ENCODE results near the gene ATE1.
"Not testable (repeated sequence)": the region's sequence is repeated elsewhere in the genome, so short reads cannot be mapped to it uniquely, and the experiment has no call there.

Gene ATE1

DNA sequence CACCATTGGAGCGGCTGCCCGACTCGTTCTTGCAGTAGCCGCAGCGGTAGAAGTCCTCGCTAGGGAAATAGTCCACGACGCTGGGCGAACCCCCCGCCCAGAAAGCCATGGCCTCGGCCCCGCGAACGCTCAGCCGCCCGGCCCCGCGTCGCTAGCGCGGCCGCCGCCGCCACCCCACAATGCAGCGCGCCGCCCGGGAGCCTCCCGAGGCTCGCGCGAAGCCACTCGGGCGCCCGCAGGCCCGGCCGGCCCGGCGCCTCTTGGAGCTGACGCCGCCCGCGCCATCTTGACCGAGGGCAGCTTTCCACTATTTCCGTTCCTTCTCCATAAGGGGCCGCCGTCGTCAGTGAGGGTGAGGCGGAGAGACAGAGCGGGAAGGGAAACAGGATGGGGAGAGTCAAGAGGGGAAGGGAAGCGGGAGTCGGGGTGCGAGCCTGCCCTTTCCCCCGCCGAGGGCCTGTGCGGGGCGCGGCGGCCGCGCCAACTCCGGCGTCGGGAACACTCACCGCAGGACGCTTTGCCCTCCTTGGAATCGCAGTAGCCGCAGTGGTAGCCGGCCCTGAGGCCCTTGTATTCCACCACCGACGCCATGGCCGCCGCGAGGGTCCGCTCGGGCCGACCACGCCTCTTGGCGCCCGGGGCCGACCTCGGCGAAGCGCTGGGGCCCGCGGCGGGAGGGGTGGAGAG, at the start of gene ATE1:
ATE1 (minus strand) TSS at position 191 of the 687 bp plus-strand sequence; CDS start at position 109, 82 bp downstream.
- peak within 1 kb of the TSS; percentile 90 for H3K4me3 ChIP-seq (ENCODE audit: low read depth, low read length)
- TF ChIP-seq, protein P1, sequence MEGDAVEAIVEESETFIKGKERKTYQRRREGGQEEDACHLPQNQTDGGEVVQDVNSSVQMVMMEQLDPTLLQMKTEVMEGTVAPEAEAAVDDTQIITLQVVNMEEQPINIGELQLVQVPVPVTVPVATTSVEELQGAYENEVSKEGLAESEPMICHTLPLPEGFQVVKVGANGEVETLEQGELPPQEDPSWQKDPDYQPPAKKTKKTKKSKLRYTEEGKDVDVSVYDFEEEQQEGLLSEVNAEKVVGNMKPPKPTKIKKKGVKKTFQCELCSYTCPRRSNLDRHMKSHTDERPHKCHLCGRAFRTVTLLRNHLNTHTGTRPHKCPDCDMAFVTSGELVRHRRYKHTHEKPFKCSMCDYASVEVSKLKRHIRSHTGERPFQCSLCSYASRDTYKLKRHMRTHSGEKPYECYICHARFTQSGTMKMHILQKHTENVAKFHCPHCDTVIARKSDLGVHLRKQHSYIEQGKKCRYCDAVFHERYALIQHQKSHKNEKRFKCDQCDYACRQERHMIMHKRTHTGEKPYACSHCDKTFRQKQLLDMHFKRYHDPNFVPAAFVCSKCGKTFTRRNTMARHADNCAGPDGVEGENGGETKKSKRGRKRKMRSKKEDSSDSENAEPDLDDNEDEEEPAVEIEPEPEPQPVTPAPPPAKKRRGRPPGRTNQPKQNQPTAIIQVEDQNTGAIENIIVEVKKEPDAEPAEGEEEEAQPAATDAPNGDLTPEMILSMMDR (conservative IDR thresholded peaks at IDR 0.05; ENCODE audit: low read depth, low read length), result peak; percentile 30
- peak; percentile 93 for DNase-seq (ENCODE audit: low read depth)

DNA sequence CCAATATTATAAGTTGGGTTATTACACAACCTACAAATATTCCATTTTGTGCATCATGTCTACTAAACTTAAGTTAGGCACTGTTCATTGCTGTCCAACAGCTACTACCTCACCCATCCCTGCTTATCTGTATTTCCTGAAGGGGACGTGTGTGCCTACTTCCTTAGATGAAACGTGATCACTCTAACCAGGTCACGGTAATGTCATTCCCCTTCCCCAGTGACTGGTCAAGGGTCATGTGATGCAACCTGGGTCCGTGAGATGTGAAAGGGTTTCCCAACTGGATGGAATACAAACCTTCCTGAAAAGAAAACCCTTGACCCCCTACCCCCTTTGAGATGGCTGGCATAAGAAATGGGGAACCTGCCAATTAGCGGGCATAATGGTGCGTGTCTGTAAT, 48.8 kb upstream of the ATE1 start:
- H3K4me3 ChIP-seq (ENCODE audit: low read depth, low read length), result no peak overlapping the region
- TF ChIP-seq, protein P1 (conservative IDR thresholded peaks at IDR 0.05; ENCODE audit: low read depth, low read length), result no peak
- DNase-seq (ENCODE audit: low read depth), result no peak

DNA sequence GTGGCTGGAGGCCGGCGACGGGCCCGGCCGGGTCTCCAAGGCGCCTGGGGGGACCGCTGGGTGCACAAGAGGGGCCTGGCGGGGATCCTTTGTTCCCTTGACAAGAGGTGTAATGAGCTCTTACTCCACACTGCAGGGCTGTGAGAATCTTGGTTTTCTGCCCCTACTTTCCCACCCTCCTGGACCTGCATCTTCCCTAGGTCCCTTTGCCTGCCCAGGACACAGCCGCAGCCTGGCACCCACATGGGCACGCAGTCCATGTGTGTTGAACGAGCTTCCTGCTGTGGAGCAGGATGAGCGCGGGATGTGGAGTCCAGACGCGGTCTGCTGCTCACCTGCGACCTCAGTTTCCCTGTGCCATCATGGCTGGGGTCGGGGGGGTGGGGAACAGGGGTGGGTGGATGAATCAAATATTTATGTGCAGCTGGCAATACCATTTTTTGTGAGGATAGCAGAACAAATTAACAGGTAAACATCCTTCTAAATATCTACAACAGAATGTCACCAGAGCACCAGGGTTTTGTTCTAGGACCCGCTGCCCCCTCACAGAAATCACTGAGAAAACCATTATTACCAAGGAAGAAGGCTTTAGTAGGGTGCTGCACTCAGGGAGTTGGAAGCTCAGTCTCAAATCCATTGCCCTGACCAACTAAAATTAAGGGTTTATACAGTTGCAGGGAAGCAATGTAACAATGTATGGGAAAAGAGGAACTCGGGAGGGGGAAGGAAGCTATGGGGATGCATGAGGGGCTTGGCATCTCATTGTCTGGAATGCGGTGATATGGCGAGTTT, 47.7 kb upstream of the ATE1 start:
- DNase-seq (ENCODE audit: low read depth), result no peak
- H3K4me3 ChIP-seq (ENCODE audit: low read depth, low read length), result peak overlapping the region; percentile 76
- TF ChIP-seq, protein P1 (conservative IDR thresholded peaks at IDR 0.05; ENCODE audit: low read depth, low read length), result peak; percentile 45

DNA sequence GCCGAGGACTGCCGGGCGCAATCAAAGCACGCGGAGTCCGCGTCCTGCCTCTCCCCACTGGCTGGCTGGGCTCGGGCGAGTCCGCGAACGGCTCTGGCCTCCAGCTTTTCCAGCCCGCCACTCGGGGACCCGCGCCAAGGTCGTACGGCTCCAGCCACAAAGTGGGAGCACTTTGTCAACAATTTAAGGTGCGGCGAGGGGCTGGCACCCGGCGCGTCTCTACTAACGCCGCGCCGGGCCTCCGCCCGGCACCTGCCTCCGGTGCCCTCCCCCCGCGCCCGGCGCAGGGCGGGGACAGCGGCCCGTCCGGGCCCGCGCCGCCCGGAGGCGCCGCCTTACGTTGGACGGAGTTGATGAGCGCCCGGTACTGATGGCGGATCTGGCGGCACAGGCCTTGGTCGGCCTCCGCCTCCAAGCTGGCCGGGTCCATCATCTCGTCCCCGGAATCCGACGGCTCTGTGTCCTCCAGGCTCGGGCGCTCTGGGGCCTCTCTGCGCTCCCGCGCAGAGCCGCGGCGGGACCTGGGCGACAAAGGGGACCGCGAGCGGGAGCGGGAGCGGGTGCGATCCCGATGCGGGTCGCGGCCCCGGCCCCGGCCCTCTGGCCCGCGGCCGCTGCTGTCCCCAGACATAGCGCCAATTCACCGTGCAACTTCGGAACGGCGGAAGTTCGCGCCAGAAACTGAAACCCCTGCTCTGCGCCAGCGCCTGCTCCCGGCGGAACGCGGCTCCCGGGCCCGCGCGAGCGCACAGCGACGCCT, 46.9 kb upstream of the ATE1 start, which contains the start of gene NSMCE4A:
NSMCE4A (minus strand) TSS at position 683 of the 760 bp plus-strand sequence; CDS start at position 631, 52 bp downstream.
- peak within 1 kb of the TSS; percentile 76 for H3K4me3 ChIP-seq (ENCODE audit: low read depth, low read length)
- peak; percentile 76 for DNase-seq (ENCODE audit: low read depth)
- TF ChIP-seq, protein P1 (conservative IDR thresholded peaks at IDR 0.05; ENCODE audit: low read depth, low read length), result no peak

DNA sequence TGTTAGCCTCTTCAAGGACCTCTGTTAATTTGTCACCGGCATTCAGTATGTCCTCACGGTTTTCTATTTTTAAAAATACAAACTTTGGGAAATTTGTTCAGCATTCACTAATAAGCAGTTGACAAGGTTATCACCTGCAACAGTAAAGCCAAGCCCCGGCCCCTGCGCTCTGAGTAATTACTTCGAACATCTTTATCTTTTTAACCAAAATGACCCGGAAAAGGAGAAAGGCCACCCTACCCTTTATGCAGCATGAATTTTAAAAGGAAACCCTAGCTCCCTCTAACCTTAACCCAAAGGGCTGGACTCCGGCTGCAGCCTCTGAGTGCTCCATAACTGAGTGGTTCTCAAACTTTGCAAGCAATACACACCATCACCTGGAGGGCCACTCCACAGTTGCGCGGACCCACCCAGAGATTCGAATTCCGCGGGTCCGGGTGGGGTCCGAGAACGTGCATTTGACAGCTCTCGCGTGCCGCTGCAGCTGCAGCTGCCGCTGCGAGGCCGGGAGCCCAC, 46.2 kb upstream of the ATE1 start:
- H3K4me3 ChIP-seq (ENCODE audit: low read depth, low read length), result peak overlapping the region; percentile 76
- DNase-seq (ENCODE audit: low read depth), result no peak
- TF ChIP-seq, protein P1 (conservative IDR thresholded peaks at IDR 0.05; ENCODE audit: low read depth, low read length), result no peak

DNA sequence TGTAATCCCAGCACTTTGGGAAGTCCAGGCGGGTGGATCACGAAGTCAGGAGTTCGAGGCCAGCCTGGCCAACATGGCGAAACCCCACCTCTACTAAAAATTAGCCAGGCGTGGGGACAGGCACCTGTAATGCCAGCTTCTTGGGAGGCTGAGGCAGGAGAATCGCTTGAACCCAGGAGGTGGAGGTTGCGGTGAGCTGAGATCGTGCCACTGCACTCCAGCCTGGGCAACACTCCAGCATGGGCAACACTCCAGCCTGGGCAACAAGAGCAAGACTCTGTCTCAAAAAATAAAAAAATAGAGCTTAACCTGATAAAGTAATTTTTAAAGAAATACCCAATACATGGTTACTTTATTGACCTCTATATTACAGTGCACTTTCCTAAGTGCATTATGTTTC, 41.3 kb upstream of the ATE1 start:
- not testable (repeated sequence) for H3K4me3 ChIP-seq (ENCODE audit: low read depth, low read length); DNase-seq (ENCODE audit: low read depth)

DNA sequence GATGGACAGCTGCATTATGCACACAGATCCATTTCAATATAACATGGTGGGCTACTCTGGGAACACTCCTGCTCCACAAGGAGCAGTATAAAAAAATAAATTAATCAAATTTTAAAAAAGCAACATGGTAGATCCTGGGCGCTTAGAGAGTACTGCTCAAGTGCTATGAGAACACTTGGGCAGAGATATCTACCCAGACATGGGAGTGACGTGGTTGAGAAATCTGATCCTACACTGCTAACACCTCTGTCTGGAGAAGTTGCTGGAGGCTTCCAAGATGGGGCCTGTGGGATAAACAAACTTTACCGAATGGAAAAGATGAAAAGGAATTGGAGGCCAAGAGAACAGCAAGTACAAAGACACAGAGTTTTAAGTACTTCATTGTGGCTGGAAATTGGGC, 38.2 kb upstream of the ATE1 start:
- DNase-seq (ENCODE audit: low read depth), result no peak
- no peak overlapping the region for H3K4me3 ChIP-seq (ENCODE audit: low read depth, low read length)
- TF ChIP-seq, protein P1 (conservative IDR thresholded peaks at IDR 0.05; ENCODE audit: low read depth, low read length), result no peak
